Measurements from ENCODE around the gene FAM110D. TPM values are rescaled to one million over a fixed set of nuclear protein-coding genes. Genes with fewer than 3 reads are reported as not detected.

FAM110D gene
- total RNA-seq, 1 donor from 2014 or later, result 0.58 TPM

DNA sequence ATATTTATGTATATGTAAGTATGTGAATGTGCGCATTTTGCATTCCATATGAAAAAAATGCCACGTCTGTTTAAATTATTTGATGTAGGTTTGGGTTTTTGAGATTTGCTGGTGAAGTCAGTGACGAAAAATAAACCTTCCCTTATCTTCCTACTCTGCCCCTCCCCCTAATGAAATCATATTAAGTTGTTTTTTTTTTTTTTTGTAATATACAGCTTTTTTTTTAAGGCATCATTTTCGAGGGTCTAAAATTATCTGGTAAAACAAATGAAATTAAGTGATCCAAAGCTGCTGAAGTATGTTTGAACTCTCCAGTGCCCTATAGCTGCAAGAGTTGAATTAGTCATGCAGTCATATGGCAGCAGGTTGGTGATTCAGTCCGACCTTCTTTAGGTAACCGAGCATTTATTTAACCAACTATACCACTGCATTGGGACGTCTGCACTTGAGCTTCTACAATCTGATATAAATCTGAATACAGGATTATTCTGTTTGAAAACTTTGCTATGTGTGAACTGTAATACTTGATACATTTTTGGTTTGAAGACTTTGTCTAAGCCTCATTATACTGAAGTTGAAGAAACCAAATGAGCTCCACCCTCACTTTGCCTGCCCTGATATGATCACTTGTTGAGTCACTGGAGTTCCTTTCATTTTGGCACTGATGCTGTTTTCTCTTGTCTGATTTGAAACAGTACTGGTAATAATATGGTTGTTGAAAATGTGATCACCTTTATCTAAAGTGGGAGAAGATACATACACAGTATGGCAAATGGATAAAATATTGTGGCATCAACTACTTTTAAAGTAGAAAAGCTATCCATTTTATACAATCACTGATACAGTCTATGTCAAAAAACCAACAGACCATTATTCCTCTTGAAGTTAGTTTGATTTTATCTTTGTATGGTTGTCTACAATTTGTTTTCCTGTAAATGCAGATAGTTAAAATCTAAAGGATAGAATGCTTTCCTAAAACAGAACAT, 35.6 kb upstream of the FAM110D start:
- Mint-ChIP-seq H3K4me3 (no peak overlapping the region), H3K27ac (no peak overlapping the region), H3K27me3 (ENCODE audit: low read depth) (no peaks in the 10 kb centered on the region), H3K4me1 (peaks cover 25% of the 10 kb centered on the region), H3K9me3 (no peaks in the 10 kb centered on the region), H3K36me3 (peaks cover 15% of the 10 kb centered on the region)
- DNase-seq (ENCODE audit: low spot score in 2 of 2, unreplicated experiment in 2 of 2), result no peak
- TF ChIP-seq, protein P1, sequence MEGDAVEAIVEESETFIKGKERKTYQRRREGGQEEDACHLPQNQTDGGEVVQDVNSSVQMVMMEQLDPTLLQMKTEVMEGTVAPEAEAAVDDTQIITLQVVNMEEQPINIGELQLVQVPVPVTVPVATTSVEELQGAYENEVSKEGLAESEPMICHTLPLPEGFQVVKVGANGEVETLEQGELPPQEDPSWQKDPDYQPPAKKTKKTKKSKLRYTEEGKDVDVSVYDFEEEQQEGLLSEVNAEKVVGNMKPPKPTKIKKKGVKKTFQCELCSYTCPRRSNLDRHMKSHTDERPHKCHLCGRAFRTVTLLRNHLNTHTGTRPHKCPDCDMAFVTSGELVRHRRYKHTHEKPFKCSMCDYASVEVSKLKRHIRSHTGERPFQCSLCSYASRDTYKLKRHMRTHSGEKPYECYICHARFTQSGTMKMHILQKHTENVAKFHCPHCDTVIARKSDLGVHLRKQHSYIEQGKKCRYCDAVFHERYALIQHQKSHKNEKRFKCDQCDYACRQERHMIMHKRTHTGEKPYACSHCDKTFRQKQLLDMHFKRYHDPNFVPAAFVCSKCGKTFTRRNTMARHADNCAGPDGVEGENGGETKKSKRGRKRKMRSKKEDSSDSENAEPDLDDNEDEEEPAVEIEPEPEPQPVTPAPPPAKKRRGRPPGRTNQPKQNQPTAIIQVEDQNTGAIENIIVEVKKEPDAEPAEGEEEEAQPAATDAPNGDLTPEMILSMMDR (IDR thresholded peaks at IDR 0.05; ENCODE audit: unreplicated experiment), result no peak

DNA sequence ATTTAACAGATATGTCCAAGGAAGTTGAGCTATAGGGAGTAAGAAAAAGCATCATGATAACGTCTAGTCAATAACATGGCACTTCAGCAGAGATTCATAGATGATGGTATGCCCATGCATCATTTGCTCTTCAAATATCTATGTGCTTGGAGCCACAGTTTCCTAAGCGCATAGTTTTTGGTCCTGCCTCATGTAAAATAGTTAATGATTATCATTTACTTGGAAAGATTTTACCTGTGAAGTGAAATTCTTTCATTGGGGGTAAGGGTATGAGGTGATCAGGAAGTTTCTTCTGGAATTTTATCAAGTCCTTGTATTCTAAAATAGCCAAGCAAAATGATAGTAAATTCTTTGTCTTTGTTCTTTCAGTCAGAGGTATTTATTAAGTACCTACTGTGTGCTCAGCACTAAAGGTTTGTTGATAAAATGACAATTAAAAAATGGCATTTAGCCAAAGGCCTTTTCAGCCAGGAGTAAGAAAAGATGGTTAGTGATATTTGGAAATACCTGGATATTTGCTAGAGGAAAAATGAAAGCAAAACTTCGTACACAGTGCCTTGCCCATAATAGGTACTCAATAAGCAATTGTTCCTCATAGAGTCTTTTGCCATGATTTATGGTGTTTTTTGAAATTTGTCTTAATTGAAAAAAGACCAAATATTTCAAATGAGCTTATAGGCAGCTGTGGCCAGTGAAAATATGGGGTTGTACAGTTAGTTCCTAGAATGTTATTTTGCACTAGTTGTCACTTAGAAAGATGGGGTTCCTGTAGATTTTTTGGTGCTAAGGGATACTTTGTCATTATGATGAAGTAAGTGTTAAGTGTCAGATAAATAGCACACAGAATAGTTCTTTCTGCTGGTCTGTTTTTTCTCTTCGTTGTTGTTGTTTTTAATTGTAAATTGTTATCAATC, 34.2 kb upstream of the FAM110D start:
- no peaks in the 10 kb centered on the region for H3K9me3 Mint-ChIP-seq
- no peak for DNase-seq (ENCODE audit: low spot score in 2 of 2, unreplicated experiment in 2 of 2)
- H3K27me3 Mint-ChIP-seq (ENCODE audit: low read depth), result no peaks in the 10 kb centered on the region
- peaks cover 8% of the 10 kb centered on the region for H3K36me3 Mint-ChIP-seq
- no peak overlapping the region for H3K4me3 Mint-ChIP-seq
- H3K4me1 Mint-ChIP-seq, result peaks cover 27% of the 10 kb centered on the region
- no peak overlapping the region for H3K27ac Mint-ChIP-seq
- TF ChIP-seq, protein P1 (IDR thresholded peaks at IDR 0.05; ENCODE audit: unreplicated experiment), result no peak

GRCh38 chr1:26125382-26125781, 33.5 kb upstream of the FAM110D start:
- H3K36me3 Mint-ChIP-seq, result peaks cover 8% of the 10 kb centered on the region
- H3K9me3 Mint-ChIP-seq, result no peaks in the 10 kb centered on the region
- H3K27ac Mint-ChIP-seq, result no peak overlapping the region
- no peaks in the 10 kb centered on the region for H3K27me3 Mint-ChIP-seq (ENCODE audit: low read depth)
- H3K4me3 Mint-ChIP-seq, result no peak overlapping the region
- TF ChIP-seq, protein P1 (IDR thresholded peaks at IDR 0.05; ENCODE audit: unreplicated experiment), result no peak
- H3K4me1 Mint-ChIP-seq, result peaks cover 27% of the 10 kb centered on the region
- no peak for DNase-seq (ENCODE audit: low spot score in 2 of 2, unreplicated experiment in 2 of 2)

- no peak for DNase-seq (ENCODE audit: low spot score in 2 of 2, unreplicated experiment in 2 of 2)
- Mint-ChIP-seq H3K27ac (no peak overlapping the region), H3K4me3 (no peak overlapping the region), H3K9me3 (no peaks in the 10 kb centered on the region), H3K27me3 (ENCODE audit: low read depth) (no peaks in the 10 kb centered on the region), H3K36me3 (peaks cover 8% of the 10 kb centered on the region), H3K4me1 (peaks cover 27% of the 10 kb centered on the region)
- TF ChIP-seq, protein P1 (IDR thresholded peaks at IDR 0.05; ENCODE audit: unreplicated experiment), result no peak
These were observed 32.9 kb upstream of the FAM110D start for GRCh38 chr1:26125946-26126320.

- Mint-ChIP-seq H3K27me3 (ENCODE audit: low read depth) (no peaks in the 10 kb centered on the region), H3K27ac (no peak overlapping the region)
- DNase-seq (ENCODE audit: low spot score in 2 of 2, unreplicated experiment in 2 of 2), result no peak
These were observed 32.4 kb upstream of the FAM110D start for GRCh38 chr1:26126321-26127084.

More at GRCh38 chr1:26126321-26127084, 32.4 kb upstream of the FAM110D start:
- TF ChIP-seq, protein P1 (IDR thresholded peaks at IDR 0.05; ENCODE audit: unreplicated experiment), result no peak
- Mint-ChIP-seq H3K4me3 (no peak overlapping the region), H3K36me3 (peaks cover 8% of the 10 kb centered on the region), H3K4me1 (peaks cover 27% of the 10 kb centered on the region), H3K9me3 (no peaks in the 10 kb centered on the region)
